GM12878 (cell line): ENCODE results near the gene NDE1. TPM values are rescaled to one million over a fixed set of nuclear protein-coding genes. Genes with fewer than 3 reads are reported as not detected.

ENCODE experiments used
- ATAC-seq: fragments of 200-7000 bp; cut with Tn5 transposase; 3 replicates; pipeline ENCODE4 v1.9.1; 2020; ENCODE audit warnings: mild to moderate bottlenecking, moderate library complexity
- BruUV-seq: library from RNA; stranded (reverse); fragments of 400-500 nt; replicated peaks from 2 replicates; lab custom pipeline; 2021; lab: Mats Ljungman, UMichigan
- CTCF ChIA-PET: fragments of 300-600 bp; sonication (Branson Sonifier 250); formaldehyde crosslinking; extraction: SDS; loops from one replicate; lab custom pipeline; 2021; ENCODE audit warnings: inconsistent platforms; lab: Yijun Ruan, JAX
- POLR2A ChIA-PET: fragments of 350-600 bp; formaldehyde crosslinking; extraction: SDS; loops from one replicate; lab custom pipeline; 2021; ENCODE audit warnings: inconsistent platforms; lab: Charles Lee
- RAD21 ChIA-PET: fragments of 300-600 bp; sonication (Branson Sonifier 250); formaldehyde crosslinking; loops from one replicate; lab custom pipeline; 2023; ENCODE audit warnings: antibody characterized with exemption; ENCODE audit not compliant: unreplicated experiment; lab: Charles Lee
- SMC1A ChIA-PET: fragments of 300-600 bp; sonication (Branson Sonifier 250); formaldehyde crosslinking; loops from one replicate; lab custom pipeline; 2023; ENCODE audit not compliant: unreplicated experiment, uncharacterized antibody; lab: Charles Lee
- DNase-seq: peaks from one replicate; pipeline ENCODE4 v3.0.0-alpha.2; 2011; ENCODE audit warnings: low read depth, low spot score
- FAIRE-seq: peaks from 3 replicates; lab custom pipeline; 2011; peaks lifted over from hg19 to GRCh38; lab: Jason Lieb, UNC
- H2AFZ ChIP-seq: 2 replicates; pipeline ENCODE4 v1.6.0; 2011; ENCODE audit warnings: low read depth, low read length, control low read depth; ENCODE audit not compliant: control insufficient read depth
- H3K27ac ChIP-seq: 2 replicates; pipeline ENCODE4 v1.5.1; 2011; ENCODE audit warnings: control low read depth; ENCODE audit not compliant: control insufficient read depth, insufficient read depth
- H3K27me3 ChIP-seq, 2 experiments: replicated peaks in 1 of 2; 2 replicates each; pipeline versions ENCODE4 v1.6.0 to v1.6.1; 2011; ENCODE audit warnings: low read length in 1 of 2; ENCODE audit not compliant: control insufficient read depth in 2 of 2, insufficient read depth in 2 of 2
- H3K36me3 ChIP-seq, 2 experiments: 2 replicates each; pipeline ENCODE4 v1.5.1; 2011; ENCODE audit warnings: low read length in 1 of 2; ENCODE audit not compliant: control insufficient read depth in 2 of 2, insufficient read depth in 2 of 2
- H3K4me1 ChIP-seq: 2 replicates; pipeline ENCODE4 v1.6.1; 2011; ENCODE audit warnings: mild to moderate bottlenecking, low read length, moderate library complexity, mixed read lengths; ENCODE audit not compliant: control insufficient read depth, insufficient read depth
- H3K4me2 ChIP-seq: 2 replicates; pipeline ENCODE4 v1.6.0; 2011; ENCODE audit warnings: control low read depth; ENCODE audit not compliant: control insufficient read depth, insufficient read depth
- H3K4me3 ChIP-seq: fragments of 200-600 bp; sonication (generic); 2 replicates; pipeline ENCODE4 v1.5.1; 2016
- H3K79me2 ChIP-seq: 2 replicates; pipeline ENCODE4 v1.6.0; 2011; ENCODE audit warnings: low read length; ENCODE audit not compliant: control insufficient read depth, insufficient read depth
- H3K9ac ChIP-seq: 2 replicates; pipeline ENCODE4 v1.8.0; 2011; ENCODE audit warnings: low read length, control low read depth, mixed read lengths; ENCODE audit not compliant: control insufficient read depth, insufficient read depth
- H3K9me3 ChIP-seq: replicated peaks from 3 replicates; pipeline ENCODE4 v1.5.1; 2011; ENCODE audit warnings: mild to moderate bottlenecking, low read length; ENCODE audit not compliant: control insufficient read depth, insufficient read depth
- H4K20me1 ChIP-seq: 2 replicates; pipeline ENCODE4 v1.6.0; 2011; ENCODE audit not compliant: control insufficient read depth, insufficient read depth
- BACH1 ChIP-seq: fragments of 450-650 bp; IDR thresholded peaks from 2 replicates; pipeline ENCODE4 v1.6.1; 2017; ENCODE audit warnings: mild to moderate bottlenecking, borderline replicate concordance
- BHLHE40 ChIP-seq, 2 experiments: fragments of 450-650 bp in 1 of 2; IDR thresholded peaks; 2 replicates each; pipeline ENCODE4 v1.6.1; 2011 to 2017; ENCODE audit warnings: low read depth in 2 of 2, borderline replicate concordance in 1 of 2, improper control_type of control experiment in 1 of 2, low read length in 1 of 2, mild to moderate bottlenecking in 1 of 2
- BMI1 ChIP-seq: fragments of 450-650 bp; IDR thresholded peaks from 2 replicates; pipeline ENCODE4 v1.6.1; 2016; ENCODE audit warnings: mild to moderate bottlenecking, moderate library complexity, borderline replicate concordance
- CEBPZ ChIP-seq: fragments of 150-350 bp; IDR thresholded peaks from 2 replicates; pipeline ENCODE4 v1.6.1; 2016; ENCODE audit warnings: low read depth, low read length
- KAT2A ChIP-seq: conservative IDR thresholded peaks from 2 replicates; pipeline ENCODE4 v1.6.1; 2011; ENCODE audit warnings: low read depth, low read length; ENCODE audit not compliant: control insufficient read depth
- KDM1A ChIP-seq: fragments of 200-600 bp; sonication (generic); IDR thresholded peaks from 2 replicates; pipeline ENCODE4 v1.6.1; 2016; ENCODE audit warnings: borderline replicate concordance
- NRF1 ChIP-seq: conservative IDR thresholded peaks from 2 replicates; pipeline ENCODE4 v1.6.1; 2011; ENCODE audit warnings: mild to moderate bottlenecking, low read depth, low read length, improper control_type of control experiment
- RCOR1 ChIP-seq: conservative IDR thresholded peaks from 2 replicates; pipeline ENCODE4 v1.6.1; 2012; ENCODE audit warnings: low read depth, low read length, improper control_type of control experiment
- SMAD1 ChIP-seq: fragments of 450-650 bp; IDR thresholded peaks from 2 replicates; pipeline ENCODE4 v1.6.1; 2018; ENCODE audit warnings: mild to moderate bottlenecking, low read depth; ENCODE audit not compliant: partially characterized antibody
- TARDBP ChIP-seq: IDR thresholded peaks from 2 replicates; pipeline ENCODE4 v1.6.1; 2016; ENCODE audit warnings: borderline replicate concordance
- WGBS: methylation state at CpG from one replicate; pipeline ENCODE4 v1.1.6; 2016; ENCODE audit warnings: low lambda C conversion rate; ENCODE audit not compliant: insufficient replicate concordance, insufficient coverage; ENCODE audit errors: missing lambda C conversion rate; 5-methylcytosine and 5-hydroxymethylcytosine counted together
- in situ Hi-C: fragments of 300-500 bp; cut with MboI; formaldehyde crosslinking; loops from 9 replicates; pipeline ENCODE4 v1.14.3; 2018; ENCODE audit warnings: mixed read lengths
- intact Hi-C: fragments of 100-400 bp; cut with micrococcal nuclease; formaldehyde crosslinking; loops from one replicate; pipeline ENCODE4 v1.14.2; 2022; ENCODE audit not compliant: unreplicated experiment
- polyA plus RNA-seq, 11 experiments: library from polyadenylated mRNA; depleted of rRNA in 4 of 11; unstranded in 6 of 11; stranded (reverse) in 5 of 11; fragments of >200 nt; fragmentation: Nextera tagmentation in 4 of 11; fragmentation: Illumina TruSeq in 1 of 11; extraction: Ambion mirVana in 4 of 11; extraction: Trizol in 1 of 11; gene quantifications; 1 replicate in 1 of 11; 2 replicates in 10 of 11; pipeline versions ENCODE4 v1.2.1 to v1.2.3, GENCODE V29; 2011 to 2016; ENCODE audit warnings: inconsistent platforms in 2 of 11, missing spikeins in 2 of 11, low read depth in 1 of 11
- total RNA-seq, 4 experiments: library from RNA; depleted of rRNA in 3 of 4; stranded (reverse); fragments of >200 nt in 3 of 4; fragmentation: Illumina TruSeq in 1 of 4; extraction: Trizol in 1 of 4; gene quantifications; 2 replicates each; pipeline versions ENCODE4 v1.2.1 to v1.2.3, GENCODE V29; 2013 to 2021
- TF ChIP-seq, protein P1 (sequence below): IDR thresholded peaks from 2 replicates; pipeline ENCODE4 v1.6.1; 2011; ENCODE audit warnings: low read depth, mild to moderate bottlenecking, low read length, moderate library complexity, borderline replicate concordance; ENCODE audit errors: extremely low read depth
- TF ChIP-seq, protein P2 (sequence below): fragments of 450-650 bp; IDR thresholded peaks from 2 replicates; pipeline ENCODE4 v1.6.1; 2017; ENCODE audit warnings: antibody characterized with exemption, mild to moderate bottlenecking, moderate library complexity
- TF ChIP-seq, protein P3 (sequence below): fragments of 450-650 bp; formaldehyde crosslinking; IDR thresholded peaks from 2 replicates; pipeline ENCODE4 v1.4.0; 2022; ENCODE audit warnings: mild to moderate bottlenecking, moderate library complexity

The NDE1 gene
- total and polyA plus RNA-seq, 10 of the 15 experiments (the other 5 are each of a cell fraction or from before 2014, with no cell fraction given): 5.7 to 148 (median 87.8) TPM

DNA sequence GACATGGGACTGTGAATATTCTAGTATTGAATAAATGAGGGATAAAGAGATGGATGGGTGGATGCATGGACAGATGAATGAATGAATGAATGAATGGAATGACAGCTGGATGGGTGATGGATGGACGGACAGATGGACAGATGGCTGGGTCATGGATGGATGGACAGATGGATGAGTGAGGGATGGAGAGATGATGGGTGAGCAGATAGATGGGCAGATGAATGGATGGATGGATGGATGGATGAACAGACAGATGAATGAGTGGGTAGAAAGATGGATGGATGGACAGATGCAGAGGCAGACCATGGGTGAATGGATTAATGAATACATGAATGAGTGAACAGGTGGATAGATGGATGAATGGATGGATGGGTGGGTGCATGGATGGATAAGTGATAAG lies 110.1 kb downstream of the NDE1 start:
- Histone ChIP-seq H3K9ac (no peak overlapping the region), H3K4me3 (no peak overlapping the region), H3K27me3 (no peaks in the 10 kb centered on the region), H3K9me3 (no peaks in the 10 kb centered on the region), H4K20me1 (no peaks in the 10 kb centered on the region), H3K36me3 (no peaks in the 10 kb centered on the region), H3K27ac (no peak overlapping the region), H3K79me2 (no peaks in the 10 kb centered on the region), H3K4me1 (no peaks in the 10 kb centered on the region), H3K4me2 (no peak overlapping the region), H2AFZ (no peak overlapping the region)
- ChIA-PET RAD21 (interaction anchor here (1.0 kb wide), 1 partner anchor 368 kb away, joined by 4 read pairs; no protein-coding TSS in a partner anchor), SMC1A (no interaction called here), POLR2A (no interaction called here), CTCF (interaction anchor here (1.9 kb wide), 1 partner anchor 62 kb away, joined by 8 read pairs; no protein-coding TSS in a partner anchor)
- DNase-seq: no peak
- 0% methylated on average over 1 of the region's 1 CpG for WGBS
- no peak for ATAC-seq
- in situ Hi-C loops: no loop called here
- no peak for FAIRE-seq
- no TSS peak for BruUV-seq
- intact Hi-C loops: loop anchor here (10.0 kb wide), 2 partner anchors 365 to 435 kb away; no protein-coding TSS in a partner anchor
- TF ChIP-seq KAT2A (no peak), TARDBP (no peak), RCOR1 (no peak), BMI1 (no peak), BHLHE40 (IDR thresholded peaks at IDR 0.05; ENCODE audit: borderline replicate concordance in 1 of 2, low read depth in 2 of 2, low read length in 1 of 2) (no peak), CEBPZ (no peak), SMAD1 (no peak), NRF1 (no peak), BACH1 (no peak), KDM1A (no peak)
- TF ChIP-seq, protein P1, sequence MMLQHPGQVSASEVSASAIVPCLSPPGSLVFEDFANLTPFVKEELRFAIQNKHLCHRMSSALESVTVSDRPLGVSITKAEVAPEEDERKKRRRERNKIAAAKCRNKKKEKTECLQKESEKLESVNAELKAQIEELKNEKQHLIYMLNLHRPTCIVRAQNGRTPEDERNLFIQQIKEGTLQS: no peak
- TF ChIP-seq, protein P2, sequence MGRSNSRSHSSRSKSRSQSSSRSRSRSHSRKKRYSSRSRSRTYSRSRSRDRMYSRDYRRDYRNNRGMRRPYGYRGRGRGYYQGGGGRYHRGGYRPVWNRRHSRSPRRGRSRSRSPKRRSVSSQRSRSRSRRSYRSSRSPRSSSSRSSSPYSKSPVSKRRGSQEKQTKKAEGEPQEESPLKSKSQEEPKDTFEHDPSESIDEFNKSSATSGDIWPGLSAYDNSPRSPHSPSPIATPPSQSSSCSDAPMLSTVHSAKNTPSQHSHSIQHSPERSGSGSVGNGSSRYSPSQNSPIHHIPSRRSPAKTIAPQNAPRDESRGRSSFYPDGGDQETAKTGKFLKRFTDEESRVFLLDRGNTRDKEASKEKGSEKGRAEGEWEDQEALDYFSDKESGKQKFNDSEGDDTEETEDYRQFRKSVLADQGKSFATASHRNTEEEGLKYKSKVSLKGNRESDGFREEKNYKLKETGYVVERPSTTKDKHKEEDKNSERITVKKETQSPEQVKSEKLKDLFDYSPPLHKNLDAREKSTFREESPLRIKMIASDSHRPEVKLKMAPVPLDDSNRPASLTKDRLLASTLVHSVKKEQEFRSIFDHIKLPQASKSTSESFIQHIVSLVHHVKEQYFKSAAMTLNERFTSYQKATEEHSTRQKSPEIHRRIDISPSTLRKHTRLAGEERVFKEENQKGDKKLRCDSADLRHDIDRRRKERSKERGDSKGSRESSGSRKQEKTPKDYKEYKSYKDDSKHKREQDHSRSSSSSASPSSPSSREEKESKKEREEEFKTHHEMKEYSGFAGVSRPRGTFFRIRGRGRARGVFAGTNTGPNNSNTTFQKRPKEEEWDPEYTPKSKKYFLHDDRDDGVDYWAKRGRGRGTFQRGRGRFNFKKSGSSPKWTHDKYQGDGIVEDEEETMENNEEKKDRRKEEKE: no peak
- TF ChIP-seq, protein P3, sequence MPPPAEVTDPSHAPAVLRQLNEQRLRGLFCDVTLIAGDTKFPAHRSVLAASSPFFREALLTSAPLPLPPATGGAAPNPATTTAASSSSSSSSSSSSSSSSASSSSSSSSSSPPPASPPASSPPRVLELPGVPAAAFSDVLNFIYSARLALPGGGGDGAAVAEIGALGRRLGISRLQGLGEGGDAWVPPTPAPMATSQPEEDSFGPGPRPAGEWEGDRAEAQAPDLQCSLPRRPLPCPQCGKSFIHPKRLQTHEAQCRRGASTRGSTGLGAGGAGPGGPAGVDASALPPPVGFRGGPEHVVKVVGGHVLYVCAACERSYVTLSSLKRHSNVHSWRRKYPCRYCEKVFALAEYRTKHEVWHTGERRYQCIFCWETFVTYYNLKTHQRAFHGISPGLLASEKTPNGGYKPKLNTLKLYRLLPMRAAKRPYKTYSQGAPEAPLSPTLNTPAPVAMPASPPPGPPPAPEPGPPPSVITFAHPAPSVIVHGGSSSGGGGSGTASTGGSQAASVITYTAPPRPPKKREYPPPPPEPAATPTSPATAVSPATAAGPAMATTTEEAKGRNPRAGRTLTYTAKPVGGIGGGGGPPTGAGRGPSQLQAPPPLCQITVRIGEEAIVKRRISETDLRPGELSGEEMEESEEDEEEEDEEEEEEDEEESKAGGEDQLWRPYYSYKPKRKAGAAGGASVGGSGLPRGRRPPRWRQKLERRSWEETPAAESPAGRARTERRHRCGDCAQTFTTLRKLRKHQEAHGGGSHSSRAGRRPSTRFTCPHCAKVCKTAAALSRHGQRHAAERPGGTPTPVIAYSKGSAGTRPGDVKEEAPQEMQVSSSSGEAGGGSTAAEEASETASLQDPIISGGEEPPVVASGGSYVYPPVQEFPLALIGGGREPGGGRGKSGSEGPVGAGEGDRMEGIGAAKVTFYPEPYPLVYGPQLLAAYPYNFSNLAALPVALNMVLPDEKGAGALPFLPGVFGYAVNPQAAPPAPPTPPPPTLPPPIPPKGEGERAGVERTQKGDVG: no peak
